IPS-15b (cell line): ENCODE results near the gene SLC35G6.

ENCODE experiments used
- H3K27me3 ChIP-seq: one replicate; pipeline ENCODE4 v1.6.1; 2013; ENCODE audit warnings: low read length; ENCODE audit not compliant: control insufficient read depth, insufficient read depth
- H3K36me3 ChIP-seq: one replicate; pipeline ENCODE4 v1.6.1; 2013; ENCODE audit warnings: low read length; ENCODE audit not compliant: control insufficient read depth, insufficient read depth
- H3K4me1 ChIP-seq: one replicate; pipeline ENCODE4 v1.6.1; 2013; ENCODE audit warnings: mild to moderate bottlenecking, low read length; ENCODE audit not compliant: control insufficient read depth, insufficient read depth
- H3K4me3 ChIP-seq: one replicate; pipeline ENCODE4 v1.5.1; 2013; ENCODE audit warnings: low read depth, low read length
- H3K9ac ChIP-seq: one replicate; pipeline ENCODE4 v1.6.1; 2013; ENCODE audit warnings: low read depth, mild to moderate bottlenecking, low read length
- H3K9me3 ChIP-seq: one replicate; pipeline ENCODE4 v1.6.1; 2013; ENCODE audit warnings: mild to moderate bottlenecking, low read length; ENCODE audit not compliant: control insufficient read depth, insufficient read depth

SLC35G6 gene

GRCh38 chr17:7441266-7441665 lies 40.0 kb upstream of the SLC35G6 start:
- Histone ChIP-seq H3K9ac (no peak overlapping the region), H3K4me1 (peaks cover 17% of the 10 kb centered on the region), H3K36me3 (peaks cover 2% of the 10 kb centered on the region), H3K9me3 (no peaks in the 10 kb centered on the region), H3K27me3 (peaks cover 25% of the 10 kb centered on the region), H3K4me3 (peak overlapping the region; percentile 87)

- peaks cover 31% of the 10 kb centered on the region for H3K27me3 ChIP-seq
- no peaks in the 10 kb centered on the region for H3K9me3 ChIP-seq
- peaks cover 19% of the 10 kb centered on the region for H3K4me1 ChIP-seq
- no peak overlapping the region for H3K9ac ChIP-seq
- H3K36me3 ChIP-seq, result peaks cover 2% of the 10 kb centered on the region
- no peak overlapping the region for H3K4me3 ChIP-seq
Measured at GRCh38 chr17:7442142-7442541, 39.1 kb upstream of the SLC35G6 start.

- Histone ChIP-seq H3K4me1 (peaks cover 15% of the 10 kb centered on the region), H3K36me3 (peaks cover 2% of the 10 kb centered on the region), H3K9me3 (no peaks in the 10 kb centered on the region), H3K27me3 (peaks cover 30% of the 10 kb centered on the region), H3K4me3 (no peak overlapping the region), H3K9ac (no peak overlapping the region)
Measured at GRCh38 chr17:7443499-7444485, 37.5 kb upstream of the SLC35G6 start.

GRCh38 chr17:7444682-7445618 lies 36.3 kb upstream of the SLC35G6 start, which contains the start of gene CHRNB1:
Gene CHRNB1, plus strand, starts transcription at chr17:7445061. Its CDS starts 67 bp downstream, at chr17:7445128.
- H3K36me3 ChIP-seq, result peaks cover 2% of the 10 kb centered on the region
- H3K9me3 ChIP-seq, result no peaks in the 10 kb centered on the region
- H3K27me3 ChIP-seq, result peaks cover 26% of the 10 kb centered on the region
- peaks cover 12% of the 10 kb centered on the region for H3K4me1 ChIP-seq
- H3K9ac ChIP-seq, result no peak within 1 kb of the TSS
- peak within 1 kb of the TSS; percentile 58 for H3K4me3 ChIP-seq

GRCh38 chr17:7445619-7445968 lies 35.7 kb upstream of the SLC35G6 start:
- peaks cover 12% of the 10 kb centered on the region for H3K4me1 ChIP-seq
- H3K36me3 ChIP-seq, result peaks cover 2% of the 10 kb centered on the region
- H3K4me3 ChIP-seq, result peak overlapping the region; percentile 58
- no peak overlapping the region for H3K9ac ChIP-seq
- H3K9me3 ChIP-seq, result no peaks in the 10 kb centered on the region
- H3K27me3 ChIP-seq, result peaks cover 26% of the 10 kb centered on the region

GRCh38 chr17:7448461-7448860 lies 32.8 kb upstream of the SLC35G6 start:
- peaks cover 21% of the 10 kb centered on the region for H3K27me3 ChIP-seq
- H3K4me1 ChIP-seq, result peaks cover 8% of the 10 kb centered on the region
- H3K9me3 ChIP-seq, result no peaks in the 10 kb centered on the region
- no peaks in the 10 kb centered on the region for H3K36me3 ChIP-seq
- no peak overlapping the region for H3K4me3 ChIP-seq
- no peak overlapping the region for H3K9ac ChIP-seq

- Histone ChIP-seq H3K4me3 (no peak overlapping the region), H3K36me3 (peaks cover 2% of the 10 kb centered on the region), H3K27me3 (peaks cover 2% of the 10 kb centered on the region), H3K9ac (no peak overlapping the region), H3K4me1 (peaks cover 4% of the 10 kb centered on the region), H3K9me3 (no peaks in the 10 kb centered on the region)
Measured at GRCh38 chr17:7459961-7460545, 21.2 kb upstream of the SLC35G6 start.

GRCh38 chr17:7460850-7461660 lies 20.2 kb upstream of the SLC35G6 start:
- Histone ChIP-seq H3K27me3 (peaks cover 2% of the 10 kb centered on the region), H3K4me3 (no peak overlapping the region), H3K9me3 (no peaks in the 10 kb centered on the region), H3K9ac (no peak overlapping the region), H3K4me1 (peaks cover 4% of the 10 kb centered on the region), H3K36me3 (peaks cover 2% of the 10 kb centered on the region)

- Histone ChIP-seq H3K4me1 (peaks cover 4% of the 10 kb centered on the region), H3K36me3 (peaks cover 2% of the 10 kb centered on the region), H3K27me3 (peaks cover 2% of the 10 kb centered on the region), H3K9ac (no peak overlapping the region), H3K4me3 (no peak overlapping the region), H3K9me3 (no peaks in the 10 kb centered on the region)
Measured at GRCh38 chr17:7462474-7463371, 18.5 kb upstream of the SLC35G6 start.

- Histone ChIP-seq H3K9me3 (no peaks in the 10 kb centered on the region), H3K4me1 (peaks cover 4% of the 10 kb centered on the region), H3K36me3 (peaks cover 2% of the 10 kb centered on the region), H3K9ac (no peak overlapping the region), H3K27me3 (peaks cover 2% of the 10 kb centered on the region), H3K4me3 (no peak overlapping the region)
Measured at GRCh38 chr17:7463372-7463846, 17.8 kb upstream of the SLC35G6 start.
